ENCODE results near the gene HERC6.
A peak's percentile ranks its signal among the peaks of the same experiment; 100 is the strongest.
"Not testable (repeated sequence)": the region's sequence is repeated elsewhere in the genome, so short reads cannot be mapped to it uniquely, and the experiment has no call there.

HERC6 gene

DNA sequence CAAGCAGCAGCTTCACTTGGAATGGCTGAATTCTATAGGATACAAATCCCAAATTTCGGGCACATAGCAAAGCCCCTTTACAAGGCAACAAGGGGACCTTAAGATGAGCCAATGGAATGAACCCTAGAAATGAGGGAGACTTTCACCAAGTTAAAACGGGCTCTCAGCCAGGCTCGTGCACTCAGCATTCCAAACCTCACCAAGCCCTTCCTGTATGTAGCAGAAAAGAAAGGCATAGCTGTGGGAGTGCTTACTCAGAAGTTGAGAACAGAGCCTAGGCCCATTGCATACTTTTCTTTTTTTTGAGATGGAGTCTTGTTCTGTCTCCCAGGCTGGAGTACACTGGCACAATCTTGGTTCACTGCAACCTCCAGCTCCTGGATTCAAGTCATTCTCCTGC lies 67.5 kb downstream of the HERC6 start:
- DNase-seq (ENCODE audit: low spot score), result no peak

DNA sequence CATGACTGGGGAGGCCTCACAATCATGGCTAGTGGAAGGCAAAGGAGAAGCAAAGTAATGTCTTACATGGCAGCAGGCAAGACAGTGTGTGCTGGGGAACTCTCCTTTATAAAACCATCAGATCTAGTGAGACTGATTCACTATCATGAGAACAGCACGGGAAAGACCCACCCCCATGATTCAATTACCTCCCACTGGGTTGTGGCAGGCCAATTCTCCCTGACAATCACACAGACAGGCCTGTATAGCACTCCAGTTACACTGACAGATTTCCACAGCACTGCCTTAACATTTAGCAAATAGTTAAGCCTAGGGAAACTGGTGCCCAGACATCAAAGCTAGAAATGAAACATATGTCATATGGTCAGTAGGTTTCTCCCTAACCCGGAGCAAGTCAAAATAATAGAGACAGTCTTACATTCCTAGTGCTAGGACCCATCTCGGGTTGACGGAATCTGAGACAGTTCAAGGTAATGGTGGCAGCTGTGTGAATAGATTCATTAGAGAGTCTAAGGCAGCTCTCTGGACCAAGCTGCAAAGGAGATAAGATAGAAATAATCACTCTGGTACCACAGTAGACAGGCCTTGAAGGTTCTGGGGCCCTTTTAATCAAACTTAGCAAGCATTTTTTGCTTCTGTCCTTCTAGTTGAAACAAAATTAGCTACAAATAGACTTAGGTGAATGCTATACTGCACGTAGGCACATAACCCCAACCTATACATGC lies 68.9 kb downstream of the HERC6 start:
- no peak for DNase-seq (ENCODE audit: low spot score)

DNA sequence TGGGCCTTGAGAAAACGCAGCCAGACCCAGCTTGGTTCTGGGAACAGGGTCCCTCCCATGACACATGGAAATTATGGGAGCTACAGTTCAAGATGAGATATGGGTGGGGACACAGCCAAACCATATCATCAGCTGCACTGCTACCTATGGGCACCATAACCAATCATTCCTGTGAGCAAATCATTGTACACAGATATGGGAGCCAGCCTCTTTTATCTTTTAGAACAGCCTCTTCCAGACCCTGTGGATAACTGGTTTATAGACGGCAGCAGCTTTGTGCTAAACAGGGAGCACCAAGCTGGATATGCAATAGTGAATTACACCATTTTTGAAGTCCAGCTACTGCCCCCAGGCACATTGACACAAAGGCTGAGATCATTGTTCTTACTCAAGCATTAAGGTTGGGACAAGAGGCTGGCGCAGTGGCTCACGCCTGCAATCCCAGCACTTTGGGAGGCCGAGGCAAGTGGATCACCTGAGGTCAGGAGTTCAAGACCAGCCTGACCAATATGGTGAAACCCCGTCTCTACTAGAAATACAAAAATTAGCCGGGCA lies 69.6 kb downstream of the HERC6 start:
- not testable (repeated sequence) for DNase-seq (ENCODE audit: low spot score)

DNA sequence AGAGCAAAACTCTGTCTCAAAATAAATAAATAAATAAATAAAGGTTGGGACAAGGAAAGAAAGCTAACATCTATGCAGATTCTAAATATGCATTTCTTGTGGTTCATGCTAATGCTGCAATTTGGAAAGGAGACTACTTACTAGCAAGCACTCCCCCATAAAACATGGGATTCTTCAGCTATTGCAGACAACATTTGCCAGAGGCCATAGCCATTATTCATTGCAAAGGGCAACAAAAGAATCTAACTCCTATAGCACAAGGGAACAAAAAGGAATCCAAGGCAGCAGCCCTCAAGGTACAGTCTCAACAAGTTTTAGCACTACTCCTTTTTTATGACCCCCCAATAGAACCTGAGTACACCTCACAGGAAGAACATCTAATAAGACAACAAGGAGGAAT lies 70.2 kb downstream of the HERC6 start:
- no peak for DNase-seq (ENCODE audit: low spot score)

DNA sequence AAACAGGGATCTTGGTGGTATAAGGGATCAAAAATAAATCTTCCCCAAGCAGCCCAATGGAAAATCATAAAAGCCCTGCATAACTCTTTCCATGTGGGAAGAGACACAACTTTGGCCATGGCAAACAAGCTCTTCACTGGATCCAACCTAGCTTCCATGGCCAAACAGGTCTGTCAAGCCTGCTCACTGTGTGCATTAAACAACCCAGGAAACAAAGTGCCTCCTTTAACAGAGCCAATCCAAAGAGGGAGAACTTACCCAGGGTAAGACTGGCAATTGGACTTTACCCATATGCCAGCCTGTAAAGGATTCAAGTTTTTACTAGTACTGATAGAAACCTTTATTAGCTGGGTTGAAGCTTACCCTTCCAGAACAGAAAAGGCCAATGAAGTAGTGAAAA lies 70.6 kb downstream of the HERC6 start:
- DNase-seq (ENCODE audit: low spot score), result no peak

DNA sequence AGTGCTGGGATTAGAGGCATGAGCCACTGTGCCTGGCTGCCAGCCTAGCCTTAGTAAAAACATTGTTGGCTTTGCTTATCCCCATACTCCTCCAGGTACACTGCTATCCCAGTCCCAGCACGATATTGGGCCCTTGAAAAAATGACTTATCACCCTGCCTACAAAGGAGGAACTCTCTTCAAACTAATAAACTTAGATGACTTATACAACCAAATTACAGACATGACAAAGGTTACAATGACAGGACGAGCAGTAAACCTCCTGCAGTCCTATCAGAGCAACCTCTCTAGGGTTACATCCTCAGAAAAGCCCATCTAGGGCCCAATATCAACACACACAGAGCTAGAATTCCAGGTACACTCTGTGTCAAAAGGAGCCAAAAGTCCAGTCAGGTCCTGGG lies 72.6 kb downstream of the HERC6 start:
- no peak for DNase-seq (ENCODE audit: low spot score)

DNA sequence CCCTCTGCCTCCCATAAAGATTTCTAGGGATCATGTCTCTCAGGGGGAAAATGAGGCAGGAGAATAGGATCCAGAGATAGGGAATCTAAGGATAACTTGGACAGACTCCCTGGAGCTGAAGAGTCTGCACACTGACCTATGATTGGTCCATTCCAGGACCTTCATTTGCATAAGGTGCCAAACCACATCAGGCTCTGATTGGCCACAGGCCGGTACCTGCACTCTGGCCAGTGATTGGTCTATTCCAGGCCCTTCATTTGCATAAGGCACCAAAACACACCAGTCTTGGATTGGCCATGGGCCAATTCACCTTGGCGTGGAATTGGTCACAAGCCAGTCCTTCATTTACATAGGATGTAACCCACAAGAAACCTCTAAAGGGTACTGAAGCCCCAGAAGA lies 74.3 kb downstream of the HERC6 start:
- no peak for DNase-seq (ENCODE audit: low spot score)

DNA sequence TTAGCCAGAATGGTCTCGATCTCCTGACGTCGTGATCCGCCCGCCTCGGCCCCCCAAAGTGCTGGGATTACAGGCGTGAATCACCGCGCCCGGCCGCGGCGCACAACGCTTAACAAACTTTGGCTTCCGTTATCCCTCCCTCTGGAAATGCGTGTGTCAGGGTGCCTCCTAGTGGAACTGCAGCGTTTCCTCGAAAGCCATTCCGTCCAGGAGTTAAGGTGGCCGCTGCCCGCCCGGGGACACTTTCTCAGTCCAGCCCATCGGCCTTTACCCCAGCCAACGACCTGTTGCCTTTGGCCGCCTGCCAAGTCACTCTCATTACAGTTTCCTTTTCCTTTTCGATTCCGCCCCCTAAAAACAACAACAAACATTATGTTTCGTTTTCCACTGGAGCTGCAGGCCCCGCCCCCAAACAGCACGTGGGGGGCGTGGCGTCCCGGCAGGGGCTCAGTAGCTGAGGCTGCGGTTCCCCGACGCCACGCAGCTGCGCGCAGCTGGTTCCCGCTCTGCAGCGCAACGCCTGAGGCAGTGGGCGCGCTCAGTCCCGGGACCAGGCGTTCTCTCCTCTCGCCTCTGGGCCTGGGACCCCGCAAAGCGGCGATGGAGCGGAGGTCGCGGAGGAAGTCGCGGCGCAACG lies 78.1 kb downstream of the HERC6 start, which contains the start of gene HERC5:
Gene HERC5, plus strand, starts transcription at position 450 of the 637 bp plus-strand sequence. Its CDS starts 151 bp downstream, at position 601.
- peak; percentile 93 for DNase-seq (ENCODE audit: low spot score)

DNA sequence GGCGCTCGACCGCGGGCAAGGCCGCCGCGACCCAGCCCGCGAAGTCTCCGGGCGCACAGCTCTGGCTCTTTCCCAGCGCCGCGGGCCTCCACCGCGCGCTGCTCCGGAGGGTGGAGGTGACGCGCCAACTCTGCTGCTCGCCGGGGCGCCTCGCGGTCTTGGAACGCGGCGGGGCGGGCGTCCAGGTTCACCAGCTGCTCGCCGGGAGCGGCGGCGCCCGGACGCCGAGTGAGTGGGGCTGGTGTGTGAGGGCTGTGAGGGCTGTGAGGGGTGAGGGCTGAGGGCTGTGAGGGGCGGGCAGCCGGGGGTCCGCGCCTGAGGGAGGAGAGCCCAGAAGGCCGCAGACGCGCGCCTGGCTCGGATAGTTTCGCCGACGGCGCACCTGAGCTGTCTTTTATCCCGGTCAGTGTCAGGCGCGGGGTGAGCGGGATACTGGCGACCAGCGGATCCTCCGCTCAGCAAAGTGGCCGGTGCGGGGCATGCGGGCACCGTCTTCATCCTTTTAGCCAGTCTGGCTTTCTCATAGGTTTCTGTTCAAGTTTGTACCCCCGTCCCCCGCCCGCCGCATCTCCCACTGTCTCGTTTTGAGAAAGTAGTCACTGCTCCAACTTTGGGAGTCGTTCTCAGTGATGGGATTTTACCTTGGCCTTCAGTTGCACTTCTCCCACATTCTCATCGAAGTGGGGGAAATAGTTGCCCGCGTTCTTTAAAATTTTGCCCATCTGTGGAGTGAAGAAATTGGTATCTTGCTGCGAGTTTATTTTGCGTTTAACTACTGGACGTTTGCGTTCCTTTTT lies 78.9 kb downstream of the HERC6 start:
- peak; percentile 48 for DNase-seq (ENCODE audit: low spot score)

DNA sequence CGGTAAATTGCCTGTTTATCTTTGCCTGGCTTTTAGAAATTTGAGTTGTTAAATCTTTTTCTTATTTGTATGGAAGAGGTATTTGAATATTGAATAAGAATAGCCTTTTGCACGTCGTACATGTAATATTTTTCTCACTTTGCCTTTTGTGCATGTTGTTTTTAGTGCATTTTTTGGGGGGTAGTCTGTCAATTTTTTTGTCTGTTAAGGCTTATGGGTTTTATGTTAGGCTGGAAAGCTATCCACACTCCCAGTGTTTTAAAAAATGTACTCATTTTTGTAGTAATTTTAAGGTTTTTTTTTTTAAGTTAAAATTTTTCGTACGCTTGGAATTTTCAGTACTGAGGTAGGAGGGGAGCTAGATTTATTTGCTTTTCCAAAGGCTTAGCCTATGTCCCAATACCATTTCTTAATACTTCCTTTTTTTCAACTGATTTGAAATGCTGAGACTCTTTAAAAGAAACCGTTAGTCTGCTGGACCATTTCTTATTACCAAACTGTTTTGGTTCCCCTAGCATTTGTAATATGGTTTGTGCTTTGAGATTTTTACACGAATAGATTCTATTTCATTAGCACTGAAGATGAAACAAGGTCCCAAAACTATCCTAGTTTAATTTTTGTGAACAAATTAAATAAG lies 79.6 kb downstream of the HERC6 start:
- DNase-seq (ENCODE audit: low spot score), result no peak

DNA sequence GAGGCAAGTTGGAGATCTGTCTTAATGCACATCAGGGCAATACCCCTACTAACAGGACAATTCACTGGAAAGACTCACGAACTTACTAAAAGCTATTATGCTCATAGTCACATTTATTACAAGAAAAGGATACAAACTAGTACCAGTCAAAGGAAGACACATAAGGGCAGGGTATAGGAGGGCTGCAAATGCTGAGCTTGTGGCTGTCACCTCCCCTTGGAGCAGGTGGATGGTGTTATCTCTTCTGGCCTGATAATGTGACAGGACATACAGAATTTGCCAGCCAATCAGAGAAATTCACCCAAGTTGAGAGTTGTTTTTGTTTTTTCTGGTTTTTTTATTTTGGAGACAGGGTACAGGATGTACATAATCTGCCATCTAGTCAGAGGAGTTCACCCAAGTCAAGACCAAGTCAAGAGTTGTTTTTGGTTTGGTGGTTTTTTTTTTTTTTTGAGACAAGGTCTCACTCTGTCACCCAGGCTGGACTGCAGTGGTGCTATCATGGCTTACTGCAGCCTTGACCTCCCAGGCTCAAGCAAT lies 87.1 kb downstream of the HERC6 start:
- no peak for DNase-seq (ENCODE audit: low spot score)

DNA sequence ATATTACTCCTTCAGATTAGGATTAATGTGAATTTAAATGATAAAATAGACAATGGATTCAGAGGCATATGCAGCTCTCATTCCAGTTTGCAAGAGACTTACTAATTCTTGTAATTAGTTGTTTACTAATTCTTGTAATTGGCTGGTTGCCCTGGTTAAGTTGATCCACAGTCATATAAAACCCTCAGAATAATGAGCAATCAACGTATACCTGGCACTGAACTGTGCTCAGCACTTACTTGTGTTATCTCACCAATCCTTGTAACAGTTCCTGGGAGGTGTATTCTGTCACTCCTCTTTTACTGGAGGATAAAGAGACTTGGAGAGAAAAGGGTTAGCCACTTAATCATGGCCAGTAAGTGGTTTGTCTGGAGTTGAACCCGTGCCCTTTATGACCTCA lies 88.7 kb downstream of the HERC6 start:
- DNase-seq (ENCODE audit: low spot score), result no peak

DNA sequence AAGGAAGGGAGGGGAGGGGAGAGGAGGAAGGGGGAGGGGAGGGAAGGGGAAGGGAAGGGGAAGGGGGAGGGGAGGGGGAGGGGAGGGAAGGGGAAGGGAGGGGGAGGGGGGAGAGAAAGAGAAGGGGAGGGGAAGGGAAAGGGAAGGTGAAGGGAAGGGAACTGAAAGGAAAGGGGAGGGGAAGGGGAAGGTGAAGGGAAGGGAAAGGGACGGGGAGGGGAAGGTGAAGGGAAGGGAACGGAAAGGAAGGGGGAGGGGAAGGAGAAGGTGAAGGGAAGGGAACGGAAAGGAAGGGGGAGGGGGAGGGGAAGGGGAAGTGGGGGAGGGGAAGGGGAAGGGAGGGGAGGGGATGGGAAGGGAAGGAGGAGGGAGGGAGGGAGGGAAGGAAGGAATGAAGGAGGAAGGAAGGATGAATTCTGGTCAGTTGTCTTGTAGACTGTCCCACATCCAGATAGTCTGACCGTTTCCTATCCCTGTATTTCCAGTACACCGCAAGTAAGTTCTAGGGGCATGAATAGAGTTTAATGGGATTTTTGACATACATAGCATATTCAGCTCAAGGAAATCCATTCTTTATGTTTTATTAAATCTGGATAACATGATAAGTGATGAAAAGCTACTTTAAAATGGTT lies 98.7 kb downstream of the HERC6 start:
- no peak for DNase-seq (ENCODE audit: low spot score)

DNA sequence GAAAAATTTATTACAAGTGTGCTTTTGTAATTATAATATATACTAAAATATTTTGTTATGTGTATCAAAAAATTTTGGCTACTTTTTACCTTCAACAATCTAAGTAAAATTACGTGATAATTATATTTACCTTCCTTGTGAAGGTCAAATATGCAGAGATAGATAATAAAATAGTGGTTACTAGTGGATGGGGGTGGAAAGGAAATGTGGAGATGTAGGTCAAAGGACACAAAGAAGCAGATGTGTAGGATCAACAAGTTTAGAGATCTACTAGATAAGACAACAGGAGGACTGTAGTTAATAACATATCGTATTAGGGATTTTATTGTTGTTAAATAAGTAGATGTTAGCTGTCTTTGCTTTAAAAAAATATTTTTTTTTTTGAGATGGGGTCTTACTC lies 99.6 kb downstream of the HERC6 start:
- DNase-seq (ENCODE audit: low spot score), result no peak

DNA sequence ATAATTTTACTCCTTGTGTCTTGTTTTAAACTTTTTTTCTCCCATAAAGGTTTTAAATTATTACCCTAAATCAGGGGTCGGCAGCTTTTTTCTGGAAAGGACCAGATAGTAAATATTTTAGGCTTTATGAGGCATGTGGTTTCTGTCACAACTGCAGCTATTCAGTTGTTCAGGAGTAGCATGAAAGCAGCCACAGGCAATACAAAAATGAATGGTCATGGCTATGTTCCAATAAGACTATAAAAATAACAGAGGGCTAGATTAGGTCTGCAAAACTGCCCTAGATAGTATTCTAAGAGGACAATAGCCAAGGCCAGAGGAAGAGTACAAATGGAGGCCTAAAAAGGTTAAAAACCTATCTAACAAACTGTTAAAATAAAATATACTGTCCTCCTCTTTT lies 102.9 kb downstream of the HERC6 start:
- no peak for DNase-seq (ENCODE audit: low spot score)

DNA sequence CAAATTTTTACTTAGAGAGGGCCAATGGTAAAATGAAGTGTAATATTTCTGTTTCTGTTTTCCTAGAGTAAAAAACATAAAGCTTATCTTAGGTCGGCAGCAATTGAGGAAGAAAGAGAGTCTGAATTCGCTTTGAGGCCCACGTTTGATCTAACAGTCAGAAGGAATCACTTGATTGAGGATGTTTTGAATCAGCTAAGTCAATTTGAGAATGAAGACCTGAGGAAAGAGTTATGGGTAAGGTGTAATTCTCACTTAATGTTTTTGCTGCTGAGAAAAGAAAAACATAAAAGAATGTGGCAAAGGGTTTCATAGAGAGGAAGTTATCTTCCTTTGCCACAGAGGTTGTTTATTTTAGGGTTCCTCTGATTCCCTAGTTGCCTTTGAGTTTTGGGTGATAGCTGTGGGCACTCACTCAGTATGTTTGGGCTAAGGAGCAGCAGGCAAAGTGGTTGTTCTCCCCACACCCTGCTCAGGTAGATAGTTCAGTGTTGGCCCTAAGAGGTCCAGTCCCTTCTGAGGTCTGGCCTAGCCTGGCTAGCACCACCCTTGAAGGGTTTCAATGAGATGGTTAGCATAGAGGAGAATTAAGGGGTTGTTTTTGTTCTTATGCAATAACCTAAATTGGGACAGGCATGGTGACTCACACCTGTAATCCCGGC lies 110.6 kb downstream of the HERC6 start:
- DNase-seq (ENCODE audit: low spot score), result no peak
